NCI-H1105 treated with DMSO at 0.1 percent for 48 hours (cell line): ENCODE data around the gene DAAM1.
A peak's percentile ranks its signal among the peaks of the same experiment; 100 is the strongest.

Experiments used
- DNase-seq: peaks from one replicate; lab custom pipeline; 2025; lab: John Stamatoyannopoulos, UW

The DAAM1 gene

GRCh38 chr14:59363531-59364226 is 175.2 kb downstream of the DAAM1 start:
- DNase-seq, result no peak

DNA sequence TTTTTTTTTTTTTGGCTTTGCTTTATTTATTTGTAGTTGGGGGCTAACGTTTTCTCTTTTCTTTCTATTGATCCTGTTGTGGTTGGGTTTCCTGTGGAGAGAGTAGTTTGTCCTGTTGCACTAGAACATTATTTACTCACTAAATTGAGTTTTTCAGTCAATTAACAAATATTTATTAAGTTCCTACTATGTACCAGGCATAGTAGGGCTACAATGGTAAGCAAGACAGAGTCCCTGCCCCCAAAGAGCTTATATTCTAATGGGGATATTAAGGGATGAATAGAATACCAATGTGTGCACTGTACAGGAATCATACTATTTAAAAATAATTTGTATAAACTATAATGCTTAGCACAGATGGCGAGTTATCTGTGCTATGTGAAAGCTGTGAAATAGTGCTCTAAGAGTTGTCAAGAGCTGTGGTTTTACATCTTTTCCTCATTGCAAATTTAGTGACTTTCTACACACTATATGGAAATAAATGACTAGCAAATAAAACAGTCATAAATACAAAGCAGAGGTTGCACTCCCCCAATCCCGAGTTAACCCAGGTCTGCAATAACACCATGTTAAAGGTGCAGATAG is 181.8 kb downstream of the DAAM1 start:
- DNase-seq, result no peak

DNA sequence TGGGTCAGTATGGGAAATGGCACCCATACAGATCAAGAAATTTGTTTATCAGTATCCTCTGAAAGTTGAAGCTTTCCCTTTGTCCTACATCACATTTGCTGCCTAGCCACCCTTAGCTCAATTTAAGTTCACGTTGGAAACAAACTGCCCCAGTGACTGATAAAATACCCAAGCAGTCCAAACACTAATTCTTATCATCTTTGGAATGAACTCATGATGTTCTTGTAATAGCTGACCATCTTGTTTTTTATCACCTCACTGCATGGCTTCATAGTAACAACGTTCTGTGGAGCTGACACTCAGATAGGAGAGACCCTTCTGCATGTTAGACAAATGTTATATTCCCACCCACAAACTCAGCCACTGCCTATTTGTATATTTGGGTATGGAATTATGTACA is 183.3 kb downstream of the DAAM1 start:
- DNase-seq, result no peak

DNA sequence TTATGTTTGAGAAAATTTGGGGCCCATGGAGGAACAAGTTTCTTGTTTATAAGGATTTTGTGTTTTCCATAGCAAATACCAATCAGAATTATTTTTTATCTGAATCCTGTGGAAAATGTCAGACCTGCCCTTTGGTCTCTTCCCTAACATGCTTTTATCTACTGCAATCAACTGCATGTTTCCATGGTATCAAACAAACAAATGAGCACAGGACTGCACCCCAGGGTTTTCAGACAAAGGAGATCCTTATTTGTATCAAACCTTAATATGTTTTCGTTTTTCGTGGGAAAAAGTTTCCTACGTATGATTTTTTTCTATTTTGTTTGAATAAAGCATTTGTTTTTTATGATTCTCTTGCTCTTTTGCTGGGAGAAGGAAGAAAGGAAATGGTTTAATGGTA is 185.6 kb downstream of the DAAM1 start:
- DNase-seq, result no peak

- DNase-seq, result no peak
Measured at GRCh38 chr14:59376686-59377085, 188.2 kb downstream of the DAAM1 start.

- DNase-seq, result no peak
Measured at GRCh38 chr14:59377491-59377890, 189.0 kb downstream of the DAAM1 start.

DNA sequence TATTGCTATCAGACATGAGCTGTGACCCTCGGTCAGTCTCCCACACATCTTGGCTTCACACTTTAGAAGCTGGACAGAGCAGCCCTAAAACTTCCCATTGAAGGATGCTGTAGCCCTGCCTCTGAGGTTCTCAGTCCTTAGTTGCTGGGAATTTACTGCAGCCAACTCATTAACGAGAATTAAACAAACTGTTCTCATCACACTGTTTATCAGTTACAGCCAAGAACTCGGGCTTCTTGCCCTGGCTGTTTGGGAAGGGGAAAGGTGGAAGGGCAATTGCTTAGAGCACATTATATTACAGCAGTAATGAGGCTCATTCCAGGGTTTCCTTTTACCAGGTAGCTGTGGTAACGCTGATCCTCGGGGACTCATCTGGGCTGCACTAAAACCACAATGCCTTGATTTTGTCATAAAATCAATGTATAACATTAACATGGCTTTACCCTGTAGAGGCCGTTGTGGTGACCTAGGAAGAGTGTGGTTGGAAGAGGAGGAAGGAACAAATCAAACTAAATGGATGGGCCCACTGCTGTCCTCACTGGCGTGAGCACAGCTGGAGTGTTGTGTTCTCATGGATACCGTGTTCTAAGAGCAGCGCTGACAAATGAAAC is 189.6 kb downstream of the DAAM1 start:
- no peak for DNase-seq

- DNase-seq, result no peak
Measured at GRCh38 chr14:59389936-59390335, 201.5 kb downstream of the DAAM1 start.

DNA sequence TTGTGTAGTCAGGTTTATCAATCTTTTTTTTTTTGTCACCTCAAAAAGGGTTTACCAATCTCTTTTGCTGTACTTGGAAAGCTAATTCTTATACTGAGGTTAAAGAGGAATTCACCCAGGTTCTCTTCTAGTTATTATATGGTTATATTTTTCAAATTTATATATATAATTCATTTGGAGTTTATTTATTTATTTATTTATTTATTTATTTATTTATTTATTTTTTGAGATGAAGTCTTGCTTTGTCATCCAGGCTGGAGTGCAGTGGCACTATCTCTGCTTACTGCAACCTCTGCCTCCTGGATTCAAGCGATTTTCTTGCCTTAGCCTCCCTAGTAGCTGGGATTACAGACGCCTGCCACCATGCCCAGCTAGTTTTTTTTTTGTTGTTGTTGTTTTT is 202.9 kb downstream of the DAAM1 start:
- no peak for DNase-seq

- DNase-seq, result no peak
Measured at GRCh38 chr14:59394268-59394667, 205.8 kb downstream of the DAAM1 start.

- no peak for DNase-seq
Measured at GRCh38 chr14:59395672-59396071, 207.2 kb downstream of the DAAM1 start.

DNA sequence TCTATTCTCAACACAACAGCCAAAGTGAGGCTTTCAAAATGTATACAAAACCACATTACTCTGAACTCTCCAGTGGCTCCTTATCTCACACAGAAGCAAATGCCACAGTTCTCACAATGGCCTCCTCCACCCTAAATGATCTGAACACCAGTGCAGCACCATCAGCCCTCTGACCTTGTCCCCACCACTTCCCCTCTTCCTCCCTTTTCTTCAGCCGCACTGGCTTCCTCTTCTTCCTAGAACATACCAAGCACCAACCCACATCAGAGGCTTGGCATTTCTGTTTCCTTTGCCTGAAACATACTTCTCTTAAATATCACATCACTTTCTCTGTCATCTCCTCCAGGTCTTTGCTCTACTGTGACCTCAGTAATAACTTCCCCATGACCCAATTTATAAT is 210.4 kb downstream of the DAAM1 start:
- DNase-seq, result no peak

DNA sequence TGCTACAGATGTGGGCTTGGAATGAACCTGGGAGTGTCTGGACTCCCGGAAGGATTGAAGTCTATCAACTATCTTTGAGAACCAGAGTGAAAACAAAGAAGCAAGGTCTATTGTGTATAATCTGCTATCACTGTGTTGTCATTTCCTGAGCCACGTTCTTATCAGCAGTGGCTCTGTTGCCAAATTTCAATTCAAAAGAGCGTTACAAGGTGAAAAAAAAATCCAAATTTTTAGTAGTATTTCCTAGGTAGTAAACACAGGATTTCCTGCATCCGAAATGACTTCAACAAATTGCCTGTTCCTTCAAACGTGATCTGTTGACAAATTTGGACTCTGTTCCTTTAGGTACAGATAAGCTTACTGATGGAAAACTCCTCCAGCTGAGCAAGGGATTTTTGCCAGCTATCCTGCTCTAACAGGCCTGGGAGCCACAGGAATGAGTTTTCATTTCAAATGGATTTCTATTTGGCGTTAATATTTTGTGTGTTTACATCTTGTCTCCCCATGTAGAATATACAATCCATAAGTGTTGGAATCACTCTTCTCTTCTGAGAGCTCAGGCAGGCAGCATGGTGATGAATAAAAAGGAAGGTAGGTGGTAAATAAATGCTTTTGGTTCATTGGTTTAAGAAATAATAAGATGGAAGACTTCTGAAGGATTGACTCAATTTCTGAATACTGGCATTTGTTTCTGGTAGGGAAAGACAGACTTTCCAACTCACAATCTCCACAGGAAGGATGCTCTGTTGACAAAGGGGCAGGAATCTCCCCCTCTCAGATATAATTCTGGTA is 218.2 kb downstream of the DAAM1 start:
- no peak for DNase-seq

GRCh38 chr14:59407246-59408010 is 219.0 kb downstream of the DAAM1 start:
- no peak for DNase-seq

GRCh38 chr14:59415836-59416602 is 227.6 kb downstream of the DAAM1 start:
- no peak for DNase-seq

DNA sequence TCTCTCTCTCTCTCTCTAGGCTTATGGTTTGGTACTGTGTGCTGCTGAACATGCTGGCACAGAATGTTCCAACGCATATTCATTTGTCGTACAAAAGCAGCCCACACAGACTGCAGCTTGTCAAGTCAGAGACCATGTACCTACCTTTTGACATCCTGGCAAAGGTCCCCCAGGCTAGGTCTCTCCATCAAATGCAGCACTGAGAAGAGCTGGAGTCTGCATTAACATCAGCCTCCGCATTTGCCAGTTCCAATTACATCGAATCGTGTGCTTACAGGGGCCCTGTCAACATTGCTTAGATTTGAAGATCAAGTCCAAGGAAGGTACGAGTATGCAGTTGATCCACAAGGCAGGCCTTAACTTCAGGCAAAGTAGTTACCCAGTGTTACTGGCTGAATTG is 228.8 kb downstream of the DAAM1 start:
- DNase-seq, result no peak

GRCh38 chr14:59419303-59419702 is 230.8 kb downstream of the DAAM1 start:
- DNase-seq, result peak; percentile 56
